T follicular helper cell (primary cell): ENCODE data around the gene KLHL17.
A peak's percentile ranks its signal among the peaks of the same experiment; 100 is the strongest.

Source experiments
- DNase-seq: peaks from one replicate; pipeline ENCODE4 v3.0.0-alpha.2; 2020; ENCODE audit warnings: low read depth

KLHL17 gene

GRCh38 chr1:952201-952600, 8.2 kb upstream of the KLHL17 start:
- DNase-seq: no peak

GRCh38 chr1:952603-953002, 7.8 kb upstream of the KLHL17 start:
- DNase-seq: no peak

- no peak for DNase-seq
Measured at GRCh38 chr1:953524-954320, 6.7 kb upstream of the KLHL17 start.

GRCh38 chr1:954927-955326, 5.5 kb upstream of the KLHL17 start:
- no peak for DNase-seq

GRCh38 chr1:955474-955873, 4.9 kb upstream of the KLHL17 start:
- DNase-seq: no peak

- DNase-seq: no peak
Measured at GRCh38 chr1:956636-957035, 3.7 kb upstream of the KLHL17 start.

- peak; percentile 92 for DNase-seq
Measured at GRCh38 chr1:958823-959730, 1.3 kb upstream of the KLHL17 start, which contains the start of gene NOC2L. TSS of gene NOC2L (minus strand) at chr1:959256. CDS start at chr1:959240, 16 bp downstream.

GRCh38 chr1:959731-960362, 537 bp upstream of the KLHL17 start:
- no peak for DNase-seq

- DNase-seq: no peak
Measured at GRCh38 chr1:961132-961669, 817 bp downstream of the KLHL17 start.

- no peak for DNase-seq
Measured at GRCh38 chr1:962381-963300, 2.3 kb downstream of the KLHL17 start.

- no peak for DNase-seq
Measured at GRCh38 chr1:963301-963651, 2.9 kb downstream of the KLHL17 start.

- no peak for DNase-seq
Measured at GRCh38 chr1:963746-964525, 3.6 kb downstream of the KLHL17 start.

- DNase-seq: no peak
Measured at GRCh38 chr1:964691-965525, 4.5 kb downstream of the KLHL17 start.

GRCh38 chr1:965526-966134, 5.2 kb downstream of the KLHL17 start:
- DNase-seq: no peak

GRCh38 chr1:966135-966703, 5.8 kb downstream of the KLHL17 start, which contains the start of gene PLEKHN1:
TSS of gene PLEKHN1 (plus strand) at chr1:966482. CDS start at chr1:966532, 50 bp downstream.
- DNase-seq: no peak

- DNase-seq: peak; percentile 62
Measured at GRCh38 chr1:966704-967300, 6.4 kb downstream of the KLHL17 start.

- DNase-seq: no peak
Measured at GRCh38 chr1:967466-968343, 7.3 kb downstream of the KLHL17 start.
